H9 (cell line): ENCODE measurements around the gene KRTAP27-1. TPM values are rescaled to one million over a fixed set of nuclear protein-coding genes. Genes with fewer than 3 reads are reported as not detected.

Experiments
- DNase-seq: peaks from one replicate; pipeline ENCODE4 v3.0.0-alpha.2; 2017
- H2AFZ ChIP-seq: one replicate; pipeline ENCODE4 v1.6.1; 2013; ENCODE audit warnings: mild to moderate bottlenecking, low read length, control low read depth, moderate library complexity
- H2AK5ac ChIP-seq: 2 replicates; pipeline ENCODE4 v1.6.1; 2013; ENCODE audit warnings: low read length, control low read depth, mixed read lengths; ENCODE audit not compliant: insufficient read length
- H2BK120ac ChIP-seq: one replicate; pipeline ENCODE4 v1.6.1; 2013; ENCODE audit warnings: low read depth, mild to moderate bottlenecking, low read length, control low read depth, inconsistent platforms; ENCODE audit not compliant: poor library complexity, severe bottlenecking
- H2BK12ac ChIP-seq: 2 replicates; pipeline ENCODE4 v1.6.1; 2013; ENCODE audit warnings: low read length, control low read depth, mixed read lengths, low read depth; ENCODE audit not compliant: insufficient read length
- H2BK15ac ChIP-seq: 2 replicates; pipeline ENCODE4 v1.6.1; 2013; ENCODE audit warnings: low read depth, low read length, control low read depth
- H2BK20ac ChIP-seq: one replicate; pipeline ENCODE4 v1.6.1; 2013; ENCODE audit warnings: low read depth, mild to moderate bottlenecking, low read length, control low read depth, inconsistent platforms; ENCODE audit not compliant: poor library complexity, severe bottlenecking
- H2BK5ac ChIP-seq: 2 replicates; pipeline ENCODE4 v1.6.1; 2013; ENCODE audit warnings: low read length, control low read depth, mixed read lengths; ENCODE audit not compliant: insufficient read length
- H3K14ac ChIP-seq: 2 replicates; pipeline ENCODE4 v1.6.1; 2013; ENCODE audit warnings: low read length, control low read depth; ENCODE audit not compliant: insufficient read depth
- H3K18ac ChIP-seq: 2 replicates; pipeline ENCODE4 v1.6.1; 2013; ENCODE audit warnings: low read depth, mild to moderate bottlenecking, mixed read lengths, low read length, control low read depth; ENCODE audit not compliant: insufficient read length
- H3K23ac ChIP-seq: 2 replicates; pipeline ENCODE4 v1.6.1; 2013; ENCODE audit warnings: low read length, control low read depth, mixed read lengths, low read depth; ENCODE audit not compliant: insufficient read length
- H3K23me2 ChIP-seq: 2 replicates; pipeline ENCODE4 v1.6.1; 2013; ENCODE audit warnings: low read depth, mild to moderate bottlenecking, mixed read lengths, low read length, control low read depth; ENCODE audit not compliant: insufficient read length, poor library complexity, severe bottlenecking
- H3K27ac ChIP-seq: 2 replicates; pipeline ENCODE4 v1.5.1; 2013; ENCODE audit warnings: low read length, control low read depth, mixed read lengths, low read depth; ENCODE audit not compliant: insufficient read length
- H3K27me3 ChIP-seq: 2 replicates; pipeline ENCODE4 v1.6.1; 2013; ENCODE audit warnings: low read length, control low read depth, inconsistent platforms; ENCODE audit not compliant: insufficient read depth
- H3K4ac ChIP-seq: 2 replicates; pipeline ENCODE4 v1.6.1; 2013; ENCODE audit warnings: low read depth, mild to moderate bottlenecking, control low read depth, inconsistent platforms, low read length, moderate library complexity
- H3K4me1 ChIP-seq: 2 replicates; pipeline ENCODE4 v1.6.1; 2013; ENCODE audit warnings: low read length, control low read depth, inconsistent platforms; ENCODE audit not compliant: insufficient read depth
- H3K4me2 ChIP-seq: 2 replicates; pipeline ENCODE4 v1.6.1; 2013; ENCODE audit warnings: low read length, control low read depth, mixed read lengths; ENCODE audit not compliant: insufficient read length, insufficient read depth
- H3K56ac ChIP-seq: 2 replicates; pipeline ENCODE4 v1.6.1; 2013; ENCODE audit warnings: low read depth, mild to moderate bottlenecking, mixed read lengths, low read length, control low read depth; ENCODE audit not compliant: insufficient read length
- H3K79me1 ChIP-seq: 2 replicates; pipeline ENCODE4 v1.6.1; 2013; ENCODE audit warnings: low read depth, mild to moderate bottlenecking, moderate library complexity, low read length, control low read depth, inconsistent platforms; ENCODE audit not compliant: insufficient read depth, poor library complexity, severe bottlenecking
- H3K79me2 ChIP-seq: 2 replicates; pipeline ENCODE4 v1.6.1; 2013; ENCODE audit warnings: low read length, control low read depth, inconsistent platforms; ENCODE audit not compliant: insufficient read depth
- H3K9ac ChIP-seq: 2 replicates; pipeline ENCODE4 v1.6.1; 2013; ENCODE audit warnings: low read length, control low read depth, mixed read lengths; ENCODE audit not compliant: insufficient read length; ENCODE audit errors: extremely low read depth
- H3K9me3 ChIP-seq: one replicate; pipeline ENCODE4 v1.6.1; 2013; ENCODE audit warnings: low read depth, low read length, inconsistent platforms; ENCODE audit not compliant: control insufficient read depth
- H3T11ph ChIP-seq: one replicate; pipeline ENCODE4 v1.6.1; 2013; ENCODE audit warnings: mild to moderate bottlenecking, low read length, control low read depth, inconsistent platforms
- H4K20me1 ChIP-seq: one replicate; pipeline ENCODE4 v1.6.1; 2013; ENCODE audit not compliant: control insufficient read depth, insufficient read length, insufficient read depth
- H4K5ac ChIP-seq: 2 replicates; pipeline ENCODE4 v1.6.1; 2013; ENCODE audit warnings: low read depth, mild to moderate bottlenecking, mixed read lengths, low read length, control low read depth; ENCODE audit not compliant: insufficient read length
- H4K8ac ChIP-seq: replicated peaks from 2 replicates; pipeline ENCODE4 v1.6.1; 2013; ENCODE audit warnings: low read length, control low read depth, mixed read lengths, low read depth; ENCODE audit not compliant: insufficient read length
- H4K91ac ChIP-seq: 2 replicates; pipeline ENCODE4 v1.6.1; 2013; ENCODE audit warnings: low read depth, mild to moderate bottlenecking, moderate library complexity, mixed read lengths, low read length, control low read depth; ENCODE audit not compliant: insufficient read length
- H3K27ac Mint-ChIP-seq, 3 experiments: 2 replicates in 2 of 3; 3 replicates in 1 of 3; pipeline ENCODE4 v1.8.0; 2020 to 2021; ENCODE audit warnings: mixed read lengths in 3 of 3, mild to moderate bottlenecking in 1 of 3, moderate library complexity in 1 of 3
- H3K27me3 Mint-ChIP-seq: 2 replicates; pipeline ENCODE4 v1.8.0; 2021; ENCODE audit warnings: low read depth, mild to moderate bottlenecking, moderate library complexity, mixed read lengths
- H3K36me3 Mint-ChIP-seq, 3 experiments: 2 replicates in 2 of 3; 3 replicates in 1 of 3; pipeline ENCODE4 v1.8.0; 2020 to 2021; ENCODE audit warnings: low read depth in 3 of 3, mixed read lengths in 3 of 3; ENCODE audit not compliant: insufficient read depth in 1 of 3
- H3K4me1 Mint-ChIP-seq, 2 experiments: 2 replicates each; pipeline ENCODE4 v1.8.0; 2020; ENCODE audit warnings: mixed read lengths in 2 of 2
- H3K4me3 Mint-ChIP-seq, 2 experiments: 2 replicates in 1 of 2; 3 replicates in 1 of 2; pipeline ENCODE4 v1.8.0; 2020 to 2021; ENCODE audit warnings: mild to moderate bottlenecking in 2 of 2, mixed read lengths in 2 of 2, moderate library complexity in 1 of 2
- H3K9me3 Mint-ChIP-seq, 2 experiments: 2 replicates in 1 of 2; 3 replicates in 1 of 2; pipeline ENCODE4 v1.8.0; 2020; ENCODE audit warnings: mild to moderate bottlenecking in 2 of 2, mixed read lengths in 2 of 2, moderate library complexity in 1 of 2
- CTCF ChIP-seq: fragments of 200-600 bp; sonication (generic); conservative IDR thresholded peaks from 3 replicates; pipeline ENCODE4 v1.8.0; 2021; ENCODE audit warnings: antibody characterized with exemption, mild to moderate bottlenecking
- WGBS: extraction: QIAGEN DNeasy Blood & Tissue Kit; methylation state at CpG from one replicate; pipeline ENCODE4 v1.1.7; 2013; ENCODE audit warnings: missing lambda C conversion rate, low lambda C conversion rate, mixed read lengths; ENCODE audit not compliant: insufficient read length; ENCODE audit errors: extremely low coverage; 5-methylcytosine and 5-hydroxymethylcytosine counted together
- total RNA-seq: library from RNA; stranded (reverse); gene quantifications from 2 replicates; pipeline ENCODE4 v1.2.1, GENCODE V29; 2021

The KRTAP27-1 gene
- total RNA-seq, 1 experiment from 2014 or later, result not detected

DNA sequence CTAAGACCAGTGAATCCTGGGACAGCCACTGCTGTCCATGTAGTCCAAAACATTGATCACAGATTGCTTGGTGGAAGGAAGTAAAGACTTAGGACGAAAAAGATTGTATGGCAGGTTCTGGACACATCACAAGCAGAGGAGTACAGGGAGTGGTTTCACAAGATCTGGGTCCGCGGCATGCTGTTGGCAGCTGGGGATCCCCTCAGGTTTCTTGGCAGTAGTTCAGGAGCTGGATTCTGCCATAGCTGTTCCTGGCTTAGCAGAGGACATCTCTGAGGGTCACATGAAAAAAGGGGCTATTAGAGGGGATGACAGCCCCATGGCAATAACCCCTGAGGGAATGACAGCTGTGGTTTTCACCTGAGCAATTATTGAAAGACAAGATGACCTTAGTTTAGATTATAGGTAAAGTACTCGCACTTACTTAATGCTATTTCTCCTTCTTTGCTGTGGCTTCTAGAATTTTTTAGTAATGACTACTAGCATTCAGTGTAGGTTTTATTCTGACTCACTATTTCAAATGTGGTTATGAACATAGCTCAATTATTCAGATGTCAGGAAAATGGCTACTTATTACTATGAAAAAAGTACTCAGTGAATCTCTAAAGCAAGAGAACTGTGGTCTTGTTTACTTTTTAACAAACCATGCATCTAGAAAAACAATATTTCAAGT, 8.2 kb downstream of the KRTAP27-1 start:
- TF ChIP-seq CTCF, result no peak
- H3K18ac ChIP-seq, result no peak overlapping the region
- H3K36me3 Mint-ChIP-seq, result peaks cover 0 to 10% (median 5%) of the 10 kb centered on the region in 3 experiments; a peak in 4 of 7 replicates
- H2BK12ac ChIP-seq, result no peak overlapping the region
- H3K27ac Mint-ChIP-seq, result peak overlapping the region in 1 of 3 experiments; percentile 60; a peak in 1 of 7 replicates
- no peak overlapping the region for H3K4ac ChIP-seq
- no peaks in the 10 kb centered on the region for H3K27me3 ChIP-seq
- H2BK120ac ChIP-seq, result no peak overlapping the region
- H3K9me3 Mint-ChIP-seq, result peaks cover 12 to 15% of the 10 kb centered on the region in 2 experiments; a peak in 4 of 5 replicates
- H3K23ac ChIP-seq, result no peak overlapping the region
- DNase-seq, result no peak
- H3K4me1 ChIP-seq, result no peaks in the 10 kb centered on the region
- no peak overlapping the region for H2AK5ac ChIP-seq
- no peaks in the 10 kb centered on the region for H3K23me2 ChIP-seq
- H4K8ac ChIP-seq, result no peak overlapping the region
- H3T11ph ChIP-seq, result no peak overlapping the region
- no peak overlapping the region for H4K91ac ChIP-seq
- no CpG with 5 or more reads among the region's 4 CpGs for WGBS
- H3K4me3 Mint-ChIP-seq, result no peak overlapping the region
- H2BK15ac ChIP-seq, result no peak overlapping the region; the same call in 1 of the 2 replicates
- no peak overlapping the region for H3K14ac ChIP-seq
- no peaks in the 10 kb centered on the region for H3K79me2 ChIP-seq
- no peak overlapping the region for H3K27ac ChIP-seq
- H3K56ac ChIP-seq, result no peak overlapping the region
- H3K9me3 ChIP-seq, result no peaks in the 10 kb centered on the region
- H3K27me3 Mint-ChIP-seq, result no peaks in the 10 kb centered on the region
- H3K4me2 ChIP-seq, result no peak overlapping the region
- H3K79me1 ChIP-seq, result no peaks in the 10 kb centered on the region
- no peaks in the 10 kb centered on the region for H4K20me1 ChIP-seq
- H2AFZ ChIP-seq, result no peak overlapping the region
- H2BK20ac ChIP-seq, result no peak overlapping the region
- H4K5ac ChIP-seq, result no peak overlapping the region
- no peak overlapping the region for H2BK5ac ChIP-seq
- no peak overlapping the region for H3K9ac ChIP-seq
- peaks cover 5 to 8% of the 10 kb centered on the region in 2 experiments; a peak in 3 of 4 replicates for H3K4me1 Mint-ChIP-seq
